Hepatocyte (in vitro differentiated cells): ENCODE results near the gene TPD52L2. TPM values are rescaled to one million over a fixed set of nuclear protein-coding genes. Genes with fewer than 3 reads are reported as not detected.

Experiments used
- DNase-seq: peaks from one replicate; pipeline ENCODE4 v3.0.0-alpha.2; 2016; ENCODE audit warnings: low spot score
- H2AFZ ChIP-seq: fragments of 200-600 bp; sonication (generic); 2 replicates; pipeline ENCODE4 v1.6.0; 2016; ENCODE audit warnings: antibody characterized with exemption, mild to moderate bottlenecking
- H3K27ac ChIP-seq: fragments of 200-600 bp; sonication (generic); 2 replicates; pipeline ENCODE4 v1.5.1; 2016; ENCODE audit warnings: mild to moderate bottlenecking
- H3K27me3 ChIP-seq: fragments of 200-600 bp; sonication (generic); 2 replicates; pipeline ENCODE4 v1.6.1; 2016
- H3K36me3 ChIP-seq: fragments of 200-600 bp; sonication (generic); replicated peaks from 2 replicates; pipeline ENCODE4 v1.5.1; 2016; ENCODE audit warnings: low read depth; ENCODE audit not compliant: insufficient read depth
- H3K4me1 ChIP-seq: fragments of 200-600 bp; sonication (generic); 2 replicates; pipeline ENCODE4 v1.5.1; 2016; ENCODE audit warnings: mild to moderate bottlenecking, moderate library complexity; ENCODE audit not compliant: insufficient read depth
- H3K4me2 ChIP-seq: fragments of 200-600 bp; sonication (generic); 2 replicates; pipeline ENCODE4 v1.6.0; 2016
- H3K4me3 ChIP-seq: fragments of 200-600 bp; sonication (generic); 2 replicates; pipeline ENCODE4 v1.5.1; 2016; ENCODE audit warnings: mild to moderate bottlenecking
- H3K79me2 ChIP-seq: fragments of 200-600 bp; sonication (generic); 2 replicates; pipeline ENCODE4 v1.6.0; 2017; ENCODE audit warnings: mild to moderate bottlenecking
- H3K9me2 ChIP-seq: fragments of 200-600 bp; sonication (generic); replicated peaks from 2 replicates; pipeline ENCODE4 v1.6.0; 2017; ENCODE audit warnings: mild to moderate bottlenecking; ENCODE audit not compliant: insufficient read depth
- H3K9me3 ChIP-seq: fragments of 200-600 bp; sonication (generic); 2 replicates; pipeline ENCODE4 v1.5.1; 2016; ENCODE audit warnings: low read depth, mild to moderate bottlenecking
- H4K20me1 ChIP-seq: fragments of 200-600 bp; sonication (generic); 2 replicates; pipeline ENCODE4 v1.6.0; 2016; ENCODE audit warnings: mild to moderate bottlenecking; ENCODE audit not compliant: insufficient read depth, poor library complexity, severe bottlenecking
- EZH2 ChIP-seq: fragments of 200-600 bp; sonication (generic); IDR thresholded peaks from 2 replicates; pipeline ENCODE4 v1.6.1; 2016; ENCODE audit warnings: antibody characterized with exemption, mild to moderate bottlenecking, borderline replicate concordance
- EZH2phosphoT487 ChIP-seq: fragments of 200-600 bp; sonication (generic); IDR thresholded peaks from one replicate; pipeline ENCODE4 v1.6.1; 2018; ENCODE audit warnings: antibody characterized with exemption, mild to moderate bottlenecking, low read depth, moderate library complexity; ENCODE audit not compliant: unreplicated experiment, severe bottlenecking
- WGBS: methylation state at CpG from one replicate; pipeline ENCODE4 v1.1.6; 2016; ENCODE audit warnings: low lambda C conversion rate; ENCODE audit errors: missing lambda C conversion rate; 5-methylcytosine and 5-hydroxymethylcytosine counted together
- polyA plus RNA-seq: library from polyadenylated mRNA; unstranded; fragments of >200 nt; fragmentation: Nextera tagmentation; extraction: Ambion mirVana; gene quantifications from 2 replicates; pipeline ENCODE4 v1.2.1, GENCODE V29; 2016
- total RNA-seq: library from RNA; depleted of rRNA; stranded (reverse); fragments of >200 nt; gene quantifications from 2 replicates; pipeline ENCODE4 v1.2.3, GENCODE V29; 2014
- TF ChIP-seq, protein P1 (sequence below): fragments of 200-600 bp; sonication (generic); IDR thresholded peaks from 2 replicates; pipeline ENCODE4 v1.5.1; 2016; ENCODE audit warnings: antibody characterized with exemption, mild to moderate bottlenecking; ENCODE audit not compliant: poor library complexity

TPD52L2 gene
- total and polyA plus RNA-seq, 2 experiments from 2014 or later = 83.2 to 93.8 TPM

DNA sequence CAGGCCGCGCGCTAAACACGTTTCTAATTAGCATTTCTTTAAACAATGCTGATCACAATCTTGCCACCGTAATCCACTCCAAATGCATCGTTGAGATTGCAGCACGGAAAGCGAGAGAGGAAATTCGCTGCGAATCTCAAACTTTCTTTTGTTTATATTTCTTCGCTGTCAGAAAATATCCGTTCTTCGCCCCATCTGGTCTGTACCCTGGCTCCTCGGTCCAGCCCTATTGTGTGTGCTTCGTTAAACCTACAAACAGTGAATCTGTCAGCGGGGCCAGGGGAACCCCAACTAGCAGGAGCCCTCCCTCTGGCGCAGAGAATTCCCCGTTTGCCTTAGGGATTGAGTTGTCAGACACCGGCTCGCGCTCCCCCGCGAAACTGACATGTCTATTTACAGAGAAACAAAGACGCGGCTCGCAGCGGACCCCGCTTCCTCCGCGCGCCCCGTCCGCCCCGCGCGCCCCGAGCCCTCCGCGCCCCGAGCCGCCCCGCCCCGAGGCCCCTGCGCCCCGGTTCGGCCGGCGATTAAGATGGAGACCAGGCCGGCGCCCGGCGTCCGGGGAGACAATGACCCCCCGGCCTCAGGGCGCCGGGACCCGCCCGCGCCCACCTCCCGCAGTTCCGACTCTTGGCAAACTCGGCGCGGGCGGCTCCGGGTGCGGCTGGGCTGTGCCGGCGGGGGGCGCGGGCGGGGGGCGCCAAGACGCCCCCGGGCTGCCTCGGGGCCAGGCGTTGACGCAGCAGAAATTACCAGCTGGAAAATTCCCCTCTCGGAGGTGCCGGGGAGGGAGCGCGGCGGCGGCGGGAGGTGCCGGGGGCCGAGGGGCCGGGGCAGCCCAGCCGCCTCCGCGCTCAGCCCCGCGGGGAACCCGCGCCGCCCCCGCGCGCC is 34.9 kb upstream of the TPD52L2 start:
- TF ChIP-seq EZH2phosphoT487 = no peak
- peak; percentile 68 for TF ChIP-seq EZH2
- DNase-seq = peak; percentile 38
- under 1% methylated on average over 49 of the region's 99 CpGs for WGBS
- Histone ChIP-seq H3K79me2 (peaks cover 15% of the 10 kb centered on the region), H4K20me1 (no peaks in the 10 kb centered on the region), H3K27me3 (peaks cover 17% of the 10 kb centered on the region), H2AFZ (peak overlapping the region; percentile 60), H3K4me1 (peaks cover 15% of the 10 kb centered on the region), H3K36me3 (no peaks in the 10 kb centered on the region), H3K4me3 (peak overlapping the region; percentile 59), H3K4me2 (peak overlapping the region; percentile 87), H3K27ac (no peak overlapping the region), H3K9me3 (no peaks in the 10 kb centered on the region), H3K9me2 (no peaks in the 10 kb centered on the region)

DNA sequence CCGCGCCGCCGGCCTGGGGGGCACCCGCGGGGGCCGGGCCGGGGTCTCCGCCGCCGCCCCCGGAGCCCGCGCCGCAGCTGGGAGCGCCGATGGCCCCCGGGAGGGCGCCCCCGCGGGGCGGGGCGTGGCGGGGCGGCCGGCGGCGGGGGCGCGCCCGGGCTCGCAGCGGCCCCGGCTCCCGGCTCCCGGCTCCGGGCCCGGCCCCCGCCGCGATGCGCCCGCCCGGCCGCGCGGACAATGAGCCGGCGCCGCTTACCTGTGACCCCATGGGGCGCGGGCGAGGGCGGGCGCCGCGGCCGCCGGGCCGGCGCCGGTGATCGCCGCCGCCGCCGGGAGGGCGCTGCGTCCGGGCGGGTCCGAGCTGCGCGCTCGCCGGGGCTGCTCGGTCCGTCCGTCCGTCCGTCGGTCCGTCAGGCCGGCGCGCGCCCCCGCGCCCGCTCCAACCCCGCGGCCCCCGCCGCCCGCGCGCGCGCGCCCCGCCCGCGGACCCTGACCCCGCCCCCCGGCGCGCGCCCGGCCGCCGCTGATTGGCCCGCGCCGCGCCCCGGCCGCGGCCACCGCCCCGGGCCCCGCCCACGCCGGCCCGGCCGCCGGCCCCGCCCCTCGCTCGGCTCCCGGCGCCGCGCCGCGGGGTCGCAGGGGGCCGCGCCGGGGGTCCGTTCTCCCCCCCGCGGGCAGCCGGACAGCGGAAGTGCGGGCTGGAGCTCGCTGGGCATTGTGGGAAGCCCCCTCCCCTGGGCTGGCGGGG is 34.1 kb upstream of the TPD52L2 start, which contains the start of gene ZBTB46:
Gene ZBTB46 (minus strand): TSS at position 424 of the 748 bp plus-strand sequence. CDS start 40,507 bp downstream, outside the sequence.
- Histone ChIP-seq H3K4me2 (peak within 1 kb of the TSS; percentile 89), H3K9me2 (no peaks in the 10 kb centered on the region), H2AFZ (peak within 1 kb of the TSS; percentile 60), H3K4me3 (peak within 1 kb of the TSS; percentile 59), H3K4me1 (peaks cover 15% of the 10 kb centered on the region), H3K79me2 (peaks cover 15% of the 10 kb centered on the region), H4K20me1 (no peaks in the 10 kb centered on the region), H3K9me3 (no peaks in the 10 kb centered on the region), H3K27ac (no peak within 1 kb of the TSS), H3K36me3 (no peaks in the 10 kb centered on the region), H3K27me3 (peaks cover 17% of the 10 kb centered on the region)
- WGBS = no CpG with 5 or more reads among the region's 147 CpGs
- DNase-seq = peak; percentile 84
- TF ChIP-seq EZH2 = no peak
- TF ChIP-seq, protein P1, sequence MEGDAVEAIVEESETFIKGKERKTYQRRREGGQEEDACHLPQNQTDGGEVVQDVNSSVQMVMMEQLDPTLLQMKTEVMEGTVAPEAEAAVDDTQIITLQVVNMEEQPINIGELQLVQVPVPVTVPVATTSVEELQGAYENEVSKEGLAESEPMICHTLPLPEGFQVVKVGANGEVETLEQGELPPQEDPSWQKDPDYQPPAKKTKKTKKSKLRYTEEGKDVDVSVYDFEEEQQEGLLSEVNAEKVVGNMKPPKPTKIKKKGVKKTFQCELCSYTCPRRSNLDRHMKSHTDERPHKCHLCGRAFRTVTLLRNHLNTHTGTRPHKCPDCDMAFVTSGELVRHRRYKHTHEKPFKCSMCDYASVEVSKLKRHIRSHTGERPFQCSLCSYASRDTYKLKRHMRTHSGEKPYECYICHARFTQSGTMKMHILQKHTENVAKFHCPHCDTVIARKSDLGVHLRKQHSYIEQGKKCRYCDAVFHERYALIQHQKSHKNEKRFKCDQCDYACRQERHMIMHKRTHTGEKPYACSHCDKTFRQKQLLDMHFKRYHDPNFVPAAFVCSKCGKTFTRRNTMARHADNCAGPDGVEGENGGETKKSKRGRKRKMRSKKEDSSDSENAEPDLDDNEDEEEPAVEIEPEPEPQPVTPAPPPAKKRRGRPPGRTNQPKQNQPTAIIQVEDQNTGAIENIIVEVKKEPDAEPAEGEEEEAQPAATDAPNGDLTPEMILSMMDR = no peak
- no peak for TF ChIP-seq EZH2phosphoT487

DNA sequence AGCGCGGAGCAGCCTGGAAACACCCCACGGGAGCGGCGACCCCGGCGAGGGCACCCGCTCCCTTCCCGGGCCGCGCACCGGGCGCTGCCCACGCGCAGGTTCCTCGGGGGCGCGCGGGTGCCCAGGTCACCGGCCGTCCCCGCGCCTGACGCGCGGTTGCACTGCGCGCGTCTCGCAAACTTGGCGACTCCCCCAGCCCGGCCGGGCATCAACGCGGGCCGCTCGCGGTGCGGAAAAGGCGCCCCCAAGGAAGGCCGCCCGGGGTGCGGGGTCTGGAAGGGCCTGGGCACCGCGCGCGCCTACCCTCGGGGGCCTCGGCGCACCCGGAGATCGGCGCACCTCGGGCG is 33.5 kb upstream of the TPD52L2 start:
- Histone ChIP-seq H4K20me1 (no peaks in the 10 kb centered on the region), H3K9me3 (no peaks in the 10 kb centered on the region), H3K9me2 (no peaks in the 10 kb centered on the region), H3K4me1 (peaks cover 15% of the 10 kb centered on the region), H3K36me3 (no peaks in the 10 kb centered on the region), H3K4me2 (peak overlapping the region; percentile 89), H3K27ac (no peak overlapping the region), H3K4me3 (peak overlapping the region; percentile 21), H2AFZ (peak overlapping the region; percentile 45), H3K79me2 (peaks cover 15% of the 10 kb centered on the region), H3K27me3 (peaks cover 17% of the 10 kb centered on the region)
- TF ChIP-seq EZH2phosphoT487 (no peak), EZH2 (no peak)
- TF ChIP-seq, protein P1 = no peak
- WGBS = 4% methylated on average over 22 of the region's 55 CpGs
- DNase-seq = no peak
